Activated CD8-positive, alpha-beta memory T cell treated with anti-CD3 and anti-CD28 coated beads, Interleukin-2, amount 50 U/mL, for 48 hours (primary cell): ENCODE results near the gene OLFML1.

ENCODE experiments used
- DNase-seq: peaks from one replicate; pipeline ENCODE4 v3.0.0-alpha.2; 2020

Gene OLFML1

GRCh38 chr11:7485186-7486097 lies at the start of gene OLFML1:
OLFML1 (plus strand) TSS chr11:7485506; CDS start chr11:7485876, 370 bp downstream.
- no peak for DNase-seq

GRCh38 chr11:7436146-7436545 lies 49.2 kb upstream of the OLFML1 start:
- DNase-seq = no peak

- DNase-seq = no peak
Observed at GRCh38 chr11:7436657-7437056, 48.6 kb upstream of the OLFML1 start.

GRCh38 chr11:7437696-7438095 lies 47.6 kb upstream of the OLFML1 start:
- no peak for DNase-seq

- DNase-seq = no peak
Observed at GRCh38 chr11:7439746-7440320, 45.5 kb upstream of the OLFML1 start.

GRCh38 chr11:7442588-7443215 lies 42.6 kb upstream of the OLFML1 start:
- peak; percentile 86 for DNase-seq

- no peak for DNase-seq
Observed at GRCh38 chr11:7444091-7444981, 41.0 kb upstream of the OLFML1 start.

- no peak for DNase-seq
Observed at GRCh38 chr11:7445564-7445963, 39.7 kb upstream of the OLFML1 start.

GRCh38 chr11:7448201-7448600 lies 37.1 kb upstream of the OLFML1 start:
- no peak for DNase-seq

GRCh38 chr11:7449211-7449840 lies 36.0 kb upstream of the OLFML1 start:
- DNase-seq = no peak

GRCh38 chr11:7449841-7450214 lies 35.5 kb upstream of the OLFML1 start:
- no peak for DNase-seq

- no peak for DNase-seq
Observed at GRCh38 chr11:7450836-7451235, 34.5 kb upstream of the OLFML1 start.

- DNase-seq = no peak
Observed at GRCh38 chr11:7451520-7451919, 33.8 kb upstream of the OLFML1 start.

GRCh38 chr11:7451952-7452494 lies 33.3 kb upstream of the OLFML1 start:
- DNase-seq = no peak

- no peak for DNase-seq
Observed at GRCh38 chr11:7454854-7455253, 30.5 kb upstream of the OLFML1 start.

- no peak for DNase-seq
Observed at GRCh38 chr11:7457211-7457610, 28.1 kb upstream of the OLFML1 start.

- DNase-seq = no peak
Observed at GRCh38 chr11:7462706-7463105, 22.6 kb upstream of the OLFML1 start.

GRCh38 chr11:7467652-7468051 lies 17.7 kb upstream of the OLFML1 start:
- DNase-seq = no peak

GRCh38 chr11:7469351-7469865 lies 15.9 kb upstream of the OLFML1 start:
- peak; percentile 0 for DNase-seq

GRCh38 chr11:7471071-7471470 lies 14.2 kb upstream of the OLFML1 start:
- DNase-seq = no peak

- DNase-seq = no peak
Observed at GRCh38 chr11:7473717-7474116, 11.6 kb upstream of the OLFML1 start.

- DNase-seq = no peak
Observed at GRCh38 chr11:7480113-7480512, 5.2 kb upstream of the OLFML1 start.
